T-helper 17 cell (primary cell): ENCODE results near the gene LRCH4. TPM values are rescaled to one million over a fixed set of nuclear protein-coding genes. Genes with fewer than 3 reads are reported as not detected.

Experiments used
- ATAC-seq: fragments of 150-1000 bp; cut with Tn5 transposase; 2 replicates; pipeline ENCODE4 v1.10.0; 2021; ENCODE audit warnings: mild to moderate bottlenecking, moderate library complexity
- DNase-seq, 3 donors: peaks; one replicate each; pipeline versions ENCODE4 v3.0.0 to v3.0.0-alpha.2; 2020 to 2021
- H3K9me3 ChIP-seq: one replicate; pipeline ENCODE4 v1.7.0; 2013; ENCODE audit warnings: low read length, mild to moderate bottlenecking; ENCODE audit not compliant: control insufficient read depth, poor library complexity, severe bottlenecking
- H3K27ac Mint-ChIP-seq: one replicate; pipeline ENCODE4 v1.8.0; 2022; ENCODE audit warnings: mild to moderate bottlenecking, moderate library complexity, mixed read lengths
- H3K27me3 Mint-ChIP-seq: one replicate; pipeline ENCODE4 v1.8.0; 2022; ENCODE audit warnings: mixed read lengths
- H3K36me3 Mint-ChIP-seq: one replicate; pipeline ENCODE4 v1.8.0; 2022; ENCODE audit warnings: low read depth, mixed read lengths
- H3K4me1 Mint-ChIP-seq: one replicate; pipeline ENCODE4 v1.8.0; 2022; ENCODE audit warnings: mild to moderate bottlenecking, mixed read lengths
- H3K4me3 Mint-ChIP-seq: one replicate; pipeline ENCODE4 v1.8.0; 2022; ENCODE audit warnings: mild to moderate bottlenecking, moderate library complexity, mixed read lengths
- total RNA-seq, 4 donors: library from RNA in 2 of 4; stranded (reverse) in 2 of 4; gene quantifications; one replicate each; pipeline ENCODE4 v1.2.3 and lab custom pipeline; 2022 to 2026

Gene LRCH4
- total RNA-seq, 2 donors from 2014 or later: 284 to 305 TPM

- Mint-ChIP-seq H3K36me3 (peaks cover 6% of the 10 kb centered on the region), H3K4me3 (peak overlapping the region; percentile 99), H3K4me1 (peaks cover 25% of the 10 kb centered on the region), H3K27me3 (no peaks in the 10 kb centered on the region), H3K27ac (peak overlapping the region; percentile 98)
- no peak for ATAC-seq
- H3K9me3 ChIP-seq: no peaks in the 10 kb centered on the region
- no peak for DNase-seq
Measured at GRCh38 chr7:100582650-100583049, 3.3 kb downstream of the LRCH4 start.

GRCh38 chr7:100582041-100582579 lies 3.8 kb downstream of the LRCH4 start:
- no peaks in the 10 kb centered on the region for H3K27me3 Mint-ChIP-seq
- H3K27ac Mint-ChIP-seq: peak overlapping the region; percentile 98
- ATAC-seq (no peak), DNase-seq (no peak)
- H3K4me3 Mint-ChIP-seq: peak overlapping the region; percentile 99
- H3K9me3 ChIP-seq: no peaks in the 10 kb centered on the region
- H3K36me3 Mint-ChIP-seq: peaks cover 6% of the 10 kb centered on the region
- peaks cover 25% of the 10 kb centered on the region for H3K4me1 Mint-ChIP-seq

GRCh38 chr7:100580466-100581283 lies 5.3 kb downstream of the LRCH4 start:
- no peaks in the 10 kb centered on the region for H3K9me3 ChIP-seq
- Mint-ChIP-seq H3K27ac (no peak overlapping the region), H3K36me3 (peaks cover 6% of the 10 kb centered on the region), H3K27me3 (no peaks in the 10 kb centered on the region), H3K4me1 (peaks cover 22% of the 10 kb centered on the region), H3K4me3 (no peak overlapping the region)
- ATAC-seq (no peak), DNase-seq (no peak)

- ATAC-seq (no peak), DNase-seq (no peak)
- H3K4me3 Mint-ChIP-seq: no peak overlapping the region
- peaks cover 17% of the 10 kb centered on the region for H3K4me1 Mint-ChIP-seq
- H3K36me3 Mint-ChIP-seq: no peaks in the 10 kb centered on the region
- H3K27me3 Mint-ChIP-seq: no peaks in the 10 kb centered on the region
- H3K9me3 ChIP-seq: no peaks in the 10 kb centered on the region
- peak overlapping the region; percentile 47 for H3K27ac Mint-ChIP-seq
Measured at GRCh38 chr7:100578246-100579183, 7.4 kb downstream of the LRCH4 start.

GRCh38 chr7:100577507-100577906 lies 8.4 kb downstream of the LRCH4 start:
- H3K36me3 Mint-ChIP-seq: no peaks in the 10 kb centered on the region
- ATAC-seq (no peak), DNase-seq (no peak)
- no peaks in the 10 kb centered on the region for H3K9me3 ChIP-seq
- H3K4me1 Mint-ChIP-seq: peaks cover 11% of the 10 kb centered on the region
- H3K27me3 Mint-ChIP-seq: no peaks in the 10 kb centered on the region
- no peak overlapping the region for H3K4me3 Mint-ChIP-seq
- no peak overlapping the region for H3K27ac Mint-ChIP-seq

GRCh38 chr7:100577103-100577502 lies 8.8 kb downstream of the LRCH4 start:
- H3K9me3 ChIP-seq: no peaks in the 10 kb centered on the region
- peaks cover 9% of the 10 kb centered on the region for H3K4me1 Mint-ChIP-seq
- no peaks in the 10 kb centered on the region for H3K27me3 Mint-ChIP-seq
- no peak overlapping the region for H3K4me3 Mint-ChIP-seq
- H3K27ac Mint-ChIP-seq: no peak overlapping the region
- DNase-seq (no peak), ATAC-seq (no peak)
- no peaks in the 10 kb centered on the region for H3K36me3 Mint-ChIP-seq

- no peak for ATAC-seq
- H3K9me3 ChIP-seq: no peaks in the 10 kb centered on the region
- Mint-ChIP-seq H3K4me1 (peaks cover 13% of the 10 kb centered on the region), H3K27me3 (no peaks in the 10 kb centered on the region), H3K36me3 (no peaks in the 10 kb centered on the region), H3K27ac (no peak overlapping the region), H3K4me3 (no peak overlapping the region)
- no peak for DNase-seq
Measured at GRCh38 chr7:100576384-100576993, 9.4 kb downstream of the LRCH4 start.

- Mint-ChIP-seq H3K27me3 (no peaks in the 10 kb centered on the region), H3K36me3 (no peaks in the 10 kb centered on the region), H3K4me3 (no peak overlapping the region), H3K27ac (no peak overlapping the region), H3K4me1 (peaks cover 13% of the 10 kb centered on the region)
- ATAC-seq (no peak), DNase-seq (no peak)
- no peaks in the 10 kb centered on the region for H3K9me3 ChIP-seq
Measured at GRCh38 chr7:100575746-100576383, 10.1 kb downstream of the LRCH4 start.

GRCh38 chr7:100575206-100575631 lies 10.7 kb downstream of the LRCH4 start:
- ATAC-seq (no peak), DNase-seq (no peak)
- H3K4me3 Mint-ChIP-seq: no peak overlapping the region
- no peak overlapping the region for H3K27ac Mint-ChIP-seq
- H3K9me3 ChIP-seq: no peaks in the 10 kb centered on the region
- H3K36me3 Mint-ChIP-seq: no peaks in the 10 kb centered on the region
- no peaks in the 10 kb centered on the region for H3K27me3 Mint-ChIP-seq
- H3K4me1 Mint-ChIP-seq: peaks cover 15% of the 10 kb centered on the region

- no peak overlapping the region for H3K27ac Mint-ChIP-seq
- no peak for ATAC-seq
- DNase-seq: no peak
- H3K36me3 Mint-ChIP-seq: no peaks in the 10 kb centered on the region
- no peaks in the 10 kb centered on the region for H3K9me3 ChIP-seq
- no peak overlapping the region for H3K4me3 Mint-ChIP-seq
- H3K4me1 Mint-ChIP-seq: peaks cover 15% of the 10 kb centered on the region
- no peaks in the 10 kb centered on the region for H3K27me3 Mint-ChIP-seq
Measured at GRCh38 chr7:100574362-100575205, 11.3 kb downstream of the LRCH4 start.

GRCh38 chr7:100573691-100574361 lies 12.1 kb downstream of the LRCH4 start, which contains the start of gene SAP25:
Gene SAP25 (minus strand): TSS chr7:100573900. CDS start chr7:100573742, 158 bp downstream.
- Mint-ChIP-seq H3K4me3 (no peak within 1 kb of the TSS), H3K36me3 (no peaks in the 10 kb centered on the region), H3K4me1 (peaks cover 20% of the 10 kb centered on the region), H3K27ac (no peak within 1 kb of the TSS), H3K27me3 (no peaks in the 10 kb centered on the region)
- no peaks in the 10 kb centered on the region for H3K9me3 ChIP-seq
- no peak for DNase-seq
- no peak for ATAC-seq
